Left ventricle myocardium inferior (tissue), 1 donor: ENCODE data around the gene TMEM126B. TPM values are rescaled to one million over a fixed set of nuclear protein-coding genes. Genes with fewer than 3 reads are reported as not detected.

Source experiments
- DNase-seq: peaks from one replicate; pipeline ENCODE4 v3.0.0-alpha.2; 2020
- H3K27ac ChIP-seq: fragments of 200-600 bp; replicated peaks from 2 replicates; pipeline ENCODE4 v1.8.0; 2021
- H3K27me3 ChIP-seq: fragments of 200-600 bp; 2 replicates; pipeline ENCODE4 v1.8.0; 2021; ENCODE audit warnings: low read depth
- H3K36me3 ChIP-seq: fragments of 200-600 bp; 2 replicates; pipeline ENCODE4 v1.8.0; 2021
- H3K4me1 ChIP-seq: fragments of 200-600 bp; 2 replicates; pipeline ENCODE4 v1.8.0; 2021
- H3K4me3 ChIP-seq: fragments of 200-600 bp; 2 replicates; pipeline ENCODE4 v1.8.0; 2021; ENCODE audit warnings: mild to moderate bottlenecking, moderate library complexity
- H3K9me3 ChIP-seq: fragments of 200-600 bp; replicated peaks from 2 replicates; pipeline ENCODE4 v1.8.0; 2021
- intact Hi-C: fragments of 100-400 bp; cut with micrococcal nuclease; formaldehyde crosslinking; loops from one replicate; pipeline ENCODE4 v1.11.0; 2022
- long read RNA-seq: library from polyadenylated mRNA; unstranded; transcript quantifications from one replicate; pipeline ENCODE4 v2.0.0, GENCODE V29; 2021
- total RNA-seq: library from RNA; stranded (reverse); fragmentation: NEBNext Ultra II Directional; extraction: Animal tissue kit (Norgen Biotek cat#: 25700); gene quantifications from one replicate; pipeline ENCODE4 v1.2.1, GENCODE V29; 2021
- TF ChIP-seq, protein P1 (sequence below): fragments of 200-600 bp; IDR thresholded peaks from 2 replicates; pipeline ENCODE4 v1.8.0; 2021; ENCODE audit warnings: antibody characterized with exemption, mild to moderate bottlenecking, borderline replicate concordance
- donor health status: DM: no; HTN: yes; CAD: no; lungs with severe emphysema.

Gene TMEM126B
- total RNA-seq, result 55.4 TPM
- long read RNA-seq, transcript TMEM126B-201 (5 exons, 989 nt), result minor isoform, 7 of 30 reads
- long read RNA-seq, transcript TMEM126B-202 (6 exons, 1,210 nt), result major isoform, 15 of 30 reads
- long read RNA-seq, partial matches to known transcripts, result 1 of 30 reads
- long read RNA-seq, other reads (novel, unspliced or antisense), result 3 of 30 reads

DNA sequence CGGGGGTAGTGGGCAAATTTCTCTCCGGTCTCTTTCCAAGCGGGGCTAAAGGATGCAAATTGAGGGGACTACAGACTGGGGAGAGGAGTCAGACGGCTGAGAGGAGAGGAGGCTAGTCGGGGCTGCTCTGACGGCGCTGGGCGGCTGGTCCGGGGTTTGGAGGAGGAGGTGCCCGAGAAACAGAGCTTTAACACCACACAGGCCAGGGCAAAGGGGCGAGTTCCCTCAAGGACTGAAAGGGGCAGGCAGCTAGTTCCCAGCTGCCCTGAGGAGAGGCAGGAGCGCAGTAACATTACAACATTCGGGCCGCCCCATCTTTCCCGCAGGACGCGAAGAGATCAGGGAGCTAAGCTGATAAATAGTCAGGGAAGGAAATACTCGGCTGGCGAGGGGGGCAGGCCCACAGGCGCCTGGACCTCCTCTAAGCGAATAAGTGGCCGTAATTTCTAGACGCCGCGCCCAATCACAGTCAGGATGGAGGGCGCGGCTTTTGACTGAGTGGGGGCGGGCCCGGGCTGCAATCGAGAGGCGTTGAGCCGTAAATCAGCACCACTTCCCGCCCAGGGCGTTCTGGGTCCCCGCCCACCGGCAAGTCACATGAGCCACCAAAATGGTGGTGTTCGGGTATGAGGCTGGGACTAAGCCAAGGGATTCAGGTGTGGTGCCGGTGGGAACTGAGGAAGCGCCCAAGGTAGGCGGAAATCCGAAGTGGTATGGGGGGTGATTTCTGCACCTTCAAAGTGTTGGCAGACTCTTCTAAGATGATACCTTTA, at the start of gene TMEM126B:
Gene TMEM126B, plus strand, starts transcription at position 596 of the 773 bp plus-strand sequence. Its CDS starts 15 bp downstream, at position 611.
- H3K36me3 ChIP-seq, result peaks cover 18% of the 10 kb centered on the region
- peak; percentile 98 for DNase-seq
- no peaks in the 10 kb centered on the region for H3K27me3 ChIP-seq
- peak within 1 kb of the TSS; percentile 82 for H3K4me3 ChIP-seq
- no peaks in the 10 kb centered on the region for H3K9me3 ChIP-seq
- intact Hi-C loops, result no loop called here
- peak within 1 kb of the TSS; percentile 95 for H3K27ac ChIP-seq
- peaks cover 60% of the 10 kb centered on the region for H3K4me1 ChIP-seq
- TF ChIP-seq, protein P1, sequence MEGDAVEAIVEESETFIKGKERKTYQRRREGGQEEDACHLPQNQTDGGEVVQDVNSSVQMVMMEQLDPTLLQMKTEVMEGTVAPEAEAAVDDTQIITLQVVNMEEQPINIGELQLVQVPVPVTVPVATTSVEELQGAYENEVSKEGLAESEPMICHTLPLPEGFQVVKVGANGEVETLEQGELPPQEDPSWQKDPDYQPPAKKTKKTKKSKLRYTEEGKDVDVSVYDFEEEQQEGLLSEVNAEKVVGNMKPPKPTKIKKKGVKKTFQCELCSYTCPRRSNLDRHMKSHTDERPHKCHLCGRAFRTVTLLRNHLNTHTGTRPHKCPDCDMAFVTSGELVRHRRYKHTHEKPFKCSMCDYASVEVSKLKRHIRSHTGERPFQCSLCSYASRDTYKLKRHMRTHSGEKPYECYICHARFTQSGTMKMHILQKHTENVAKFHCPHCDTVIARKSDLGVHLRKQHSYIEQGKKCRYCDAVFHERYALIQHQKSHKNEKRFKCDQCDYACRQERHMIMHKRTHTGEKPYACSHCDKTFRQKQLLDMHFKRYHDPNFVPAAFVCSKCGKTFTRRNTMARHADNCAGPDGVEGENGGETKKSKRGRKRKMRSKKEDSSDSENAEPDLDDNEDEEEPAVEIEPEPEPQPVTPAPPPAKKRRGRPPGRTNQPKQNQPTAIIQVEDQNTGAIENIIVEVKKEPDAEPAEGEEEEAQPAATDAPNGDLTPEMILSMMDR, result no peak

GRCh38 chr11:85582111-85582510, 46.3 kb upstream of the TMEM126B start:
- peaks cover 4% of the 10 kb centered on the region for H3K9me3 ChIP-seq
- no peaks in the 10 kb centered on the region for H3K36me3 ChIP-seq
- H3K27me3 ChIP-seq, result no peaks in the 10 kb centered on the region
- H3K27ac ChIP-seq, result no peak overlapping the region
- intact Hi-C loops, result no loop called here
- TF ChIP-seq, protein P1, result no peak
- no peak for DNase-seq
- no peaks in the 10 kb centered on the region for H3K4me1 ChIP-seq
- no peak overlapping the region for H3K4me3 ChIP-seq

DNA sequence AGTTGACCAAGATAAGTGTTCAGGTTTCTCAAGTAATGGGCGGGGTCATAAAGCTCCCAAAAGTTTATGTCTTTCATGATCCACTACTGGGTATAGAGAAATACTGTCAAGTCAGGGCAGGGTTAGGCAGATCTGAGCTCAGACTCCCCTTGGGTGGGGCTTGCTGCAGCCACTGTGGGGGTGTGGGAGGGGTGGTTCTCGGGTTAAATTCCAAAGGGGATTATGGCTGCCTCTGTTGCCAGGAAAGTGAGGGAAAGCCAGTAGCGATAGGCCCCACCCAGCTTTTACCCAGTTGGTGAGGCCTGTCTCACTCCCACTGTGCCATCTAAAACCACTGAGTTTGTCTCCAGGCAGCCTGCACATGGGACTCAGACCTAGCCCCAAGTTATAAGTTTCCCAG, 39.0 kb upstream of the TMEM126B start:
- Histone ChIP-seq H3K36me3 (no peaks in the 10 kb centered on the region), H3K4me1 (no peaks in the 10 kb centered on the region), H3K27me3 (no peaks in the 10 kb centered on the region), H3K9me3 (no peaks in the 10 kb centered on the region), H3K4me3 (no peak overlapping the region), H3K27ac (no peak overlapping the region)
- TF ChIP-seq, protein P1, result no peak
- DNase-seq, result no peak
- intact Hi-C loops, result no loop called here

- no peak for DNase-seq
- intact Hi-C loops, result no loop called here
- Histone ChIP-seq H3K4me1 (no peaks in the 10 kb centered on the region), H3K9me3 (no peaks in the 10 kb centered on the region), H3K4me3 (no peak overlapping the region), H3K27ac (no peak overlapping the region), H3K27me3 (no peaks in the 10 kb centered on the region), H3K36me3 (no peaks in the 10 kb centered on the region)
- TF ChIP-seq, protein P1, result peak; percentile 43
Observed at GRCh38 chr11:85590848-85591483, 37.4 kb upstream of the TMEM126B start.

- Histone ChIP-seq H3K4me3 (no peak overlapping the region), H3K4me1 (no peaks in the 10 kb centered on the region), H3K27ac (no peak overlapping the region), H3K27me3 (no peaks in the 10 kb centered on the region), H3K9me3 (no peaks in the 10 kb centered on the region), H3K36me3 (no peaks in the 10 kb centered on the region)
- DNase-seq, result no peak
- TF ChIP-seq, protein P1, result peak; percentile 72
- intact Hi-C loops, result no loop called here
Observed at GRCh38 chr11:85595285-85595884, 33.0 kb upstream of the TMEM126B start.
